ENCODE measurements around the gene ITSN1. TPM values are rescaled to one million over a fixed set of nuclear protein-coding genes. Genes with fewer than 3 reads are reported as not detected.

ITSN1 gene
- total and polyA plus RNA-seq, 8 donors: 6.0 to 83.5 (median 25.4) TPM

GRCh38 chr21:33817138-33817537 lies 174.8 kb downstream of the ITSN1 start:
- TF ChIP-seq POLR2A (IDR thresholded peaks at IDR 0.05): no peak
- TF ChIP-seq POLR2AphosphoS5 (IDR thresholded peaks at IDR 0.05): no peak
- no peak for TF ChIP-seq CTCF (IDR thresholded peaks at IDR 0.05)
- no peak for TF ChIP-seq EP300 (IDR thresholded peaks at IDR 0.05)
- peaks cover 0 to 5% (median 0%) of the 10 kb centered on the region in 4 donors for H3K4me1 ChIP-seq
- no peaks in the 10 kb centered on the region for H3K27me3 ChIP-seq
- no peaks in the 10 kb centered on the region for H3K9me3 ChIP-seq
- H3K27ac ChIP-seq: no peak overlapping the region
- DNase-seq: no peak
- peaks cover 17 to 58% (median 47%) of the 10 kb centered on the region in 4 donors for H3K36me3 ChIP-seq
- 83 to 87% (median 86%) methylated on average over 7 of the region's 7 CpGs for WGBS, 5 donors
- no peak overlapping the region for H3K4me3 ChIP-seq
- intact Hi-C loops (cut with DNase I; ENCODE audit: low total_unique reads): no loop called here

- no peaks in the 10 kb centered on the region for H3K27me3 ChIP-seq
- no peak overlapping the region for H3K4me3 ChIP-seq
- 55 to 72% (median 68%) methylated on average over 6 of the region's 6 CpGs for WGBS, 5 donors
- TF ChIP-seq POLR2AphosphoS5 (IDR thresholded peaks at IDR 0.05): no peak
- no peak for TF ChIP-seq POLR2A (IDR thresholded peaks at IDR 0.05)
- TF ChIP-seq CTCF (IDR thresholded peaks at IDR 0.05): no peak
- no peak for TF ChIP-seq EP300 (IDR thresholded peaks at IDR 0.05)
- no peak overlapping the region for H3K27ac ChIP-seq
- peaks cover 17 to 58% (median 48%) of the 10 kb centered on the region in 4 donors for H3K36me3 ChIP-seq
- H3K9me3 ChIP-seq: no peaks in the 10 kb centered on the region
- intact Hi-C loops (cut with DNase I; ENCODE audit: low total_unique reads): no loop called here
- peaks cover 0 to under 1% (median 0%) of the 10 kb centered on the region in 4 donors for H3K4me1 ChIP-seq
- no peak for DNase-seq
These were observed 175.6 kb downstream of the ITSN1 start for GRCh38 chr21:33817663-33818451.

- TF ChIP-seq POLR2AphosphoS5 (IDR thresholded peaks at IDR 0.05) (no peak), CTCF (IDR thresholded peaks at IDR 0.05) (no peak), POLR2A (IDR thresholded peaks at IDR 0.05) (no peak)
- intact Hi-C loops (cut with DNase I; ENCODE audit: low total_unique reads): no loop called here
- no peak for DNase-seq
- Histone ChIP-seq H3K27ac (no peak overlapping the region), H3K4me1 (peaks cover 0 to 8% (median 2%) of the 10 kb centered on the region in 4 donors), H3K9me3 (no peaks in the 10 kb centered on the region), H3K36me3 (peaks cover 13 to 46% (median 42%) of the 10 kb centered on the region in 4 donors), H3K27me3 (no peaks in the 10 kb centered on the region), H3K4me3 (no peak overlapping the region)
These were observed 178.0 kb downstream of the ITSN1 start for GRCh38 chr21:33820230-33820770.

- Histone ChIP-seq H3K9me3 (no peaks in the 10 kb centered on the region), H3K36me3 (peaks cover 8 to 41% (median 37%) of the 10 kb centered on the region in 4 donors), H3K27ac (no peak overlapping the region), H3K4me3 (no peak overlapping the region), H3K4me1 (peaks cover 0 to 13% (median 5%) of the 10 kb centered on the region in 4 donors), H3K27me3 (no peaks in the 10 kb centered on the region)
- no peak for DNase-seq
- 32 to 50% (median 44%) methylated on average over 2 of the region's 2 CpGs for WGBS, 5 donors
- TF ChIP-seq POLR2AphosphoS5 (IDR thresholded peaks at IDR 0.05) (no peak), CTCF (IDR thresholded peaks at IDR 0.05) (no peak), EP300 (IDR thresholded peaks at IDR 0.05) (no peak), POLR2A (IDR thresholded peaks at IDR 0.05) (no peak)
- intact Hi-C loops (cut with DNase I; ENCODE audit: low total_unique reads): no loop called here
These were observed 178.5 kb downstream of the ITSN1 start for GRCh38 chr21:33820798-33821197.
